SKM-1 treated with dmso at 0.1 percent for 144 hours (cell line): ENCODE measurements around the gene COX19.

Experiments used
- DNase-seq: peaks from one replicate; lab custom pipeline; 2025; ENCODE audit not compliant: unreplicated experiment; lab: John Stamatoyannopoulos, UW

The COX19 gene

GRCh38 chr7:992709-993607, 17.6 kb upstream of the COX19 start:
- peak; percentile 93 for DNase-seq

DNA sequence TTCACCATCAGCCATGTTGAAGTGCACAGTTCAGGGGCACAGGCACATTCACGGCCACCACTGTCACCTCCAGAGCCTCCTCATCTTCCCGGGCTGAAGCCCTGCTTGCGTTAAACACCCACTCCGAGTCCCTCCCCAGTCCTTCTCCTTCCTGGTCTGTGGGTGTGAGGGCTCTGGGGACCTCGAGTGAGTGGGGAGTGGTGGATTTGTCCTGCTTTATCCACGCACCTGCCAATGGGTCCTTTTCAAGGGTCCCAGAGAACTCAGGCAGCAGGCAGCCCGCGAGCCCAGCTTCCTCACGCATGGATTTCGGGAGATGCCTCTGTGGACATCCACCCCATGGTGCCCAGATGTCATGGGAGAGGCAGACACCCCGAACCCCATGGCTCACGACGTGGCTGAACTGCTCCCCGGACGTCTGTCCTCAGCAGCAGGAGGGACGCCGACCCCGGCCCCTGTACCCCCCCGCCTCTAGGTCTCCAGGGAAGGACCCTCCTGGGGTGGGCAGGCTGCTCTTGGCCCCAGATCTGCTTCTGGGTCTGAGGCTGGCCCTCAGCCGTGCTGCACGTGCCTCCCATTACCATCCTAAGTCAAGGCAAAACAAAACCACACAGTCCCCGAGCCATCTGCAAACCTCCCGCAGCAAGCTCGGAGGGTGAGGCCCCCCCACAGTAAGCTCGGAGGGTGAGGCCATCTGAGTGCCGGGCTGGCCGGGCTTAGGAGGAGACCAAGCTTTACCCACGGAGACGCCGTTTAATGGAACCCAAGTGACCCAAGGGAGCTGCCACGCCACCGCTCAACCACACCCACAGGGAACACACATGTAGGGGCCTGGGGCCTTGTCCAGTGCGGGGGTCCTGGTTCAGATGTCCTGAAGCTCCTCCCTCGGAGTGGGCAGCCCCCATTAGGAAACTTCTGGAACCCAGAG, 16.6 kb upstream of the COX19 start:
- DNase-seq: no peak

GRCh38 chr7:990933-991728, 15.8 kb upstream of the COX19 start:
- DNase-seq: no peak

DNA sequence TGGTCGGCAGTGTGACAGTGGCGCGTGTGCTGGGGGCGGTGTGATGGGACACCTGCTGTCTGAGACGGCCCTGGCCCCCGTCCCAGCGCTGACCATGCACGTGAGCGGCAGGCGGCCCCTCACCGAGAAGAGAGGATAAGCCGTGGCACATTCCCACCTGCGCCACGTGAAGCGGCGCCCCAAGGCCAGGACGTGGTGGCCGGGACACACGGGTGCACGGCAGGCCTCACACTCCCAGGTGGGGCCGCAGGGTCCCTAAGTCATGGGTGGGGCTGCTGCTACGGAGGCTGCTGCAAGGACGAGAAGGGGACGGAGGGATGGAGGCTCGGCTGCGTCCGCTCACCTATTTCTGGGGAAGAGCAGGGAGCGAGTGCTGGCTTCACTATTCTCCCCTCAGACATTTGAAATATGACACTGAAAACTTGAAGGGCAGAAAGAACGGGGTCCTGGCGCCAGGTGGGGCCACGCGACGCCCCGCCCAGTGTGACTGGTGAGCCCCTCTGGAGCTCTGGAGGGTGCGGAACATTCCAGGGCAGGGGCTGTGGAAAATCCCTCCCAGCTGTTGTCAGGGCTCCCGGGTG, 15.1 kb upstream of the COX19 start:
- no peak for DNase-seq

- no peak for DNase-seq
These were observed 13.7 kb upstream of the COX19 start for GRCh38 chr7:988963-989529.

DNA sequence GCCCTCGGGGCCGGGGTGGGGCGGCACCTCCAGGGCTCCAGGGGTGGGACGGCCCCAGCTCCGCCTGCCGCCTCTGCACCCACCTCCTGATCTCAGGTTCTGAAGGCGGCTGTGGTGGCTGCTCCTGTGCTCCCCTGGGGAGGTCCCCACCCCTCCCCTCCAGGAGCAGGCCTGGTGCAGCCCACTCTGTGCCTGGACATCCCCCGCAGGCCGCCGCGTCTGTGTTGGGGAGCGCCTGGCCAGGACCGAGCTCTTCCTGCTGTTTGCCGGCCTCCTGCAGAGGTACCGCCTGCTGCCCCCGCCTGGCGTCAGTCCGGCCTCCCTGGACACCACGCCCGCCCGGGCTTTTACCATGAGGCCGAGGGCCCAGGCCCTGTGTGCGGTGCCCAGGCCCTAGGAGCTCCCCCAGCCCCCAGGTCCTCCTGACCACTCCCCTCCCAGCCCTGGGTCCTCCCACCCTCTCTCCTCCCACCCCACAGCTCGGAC, 13.1 kb upstream of the COX19 start:
- no peak for DNase-seq

- no peak for DNase-seq
These were observed 12.6 kb upstream of the COX19 start for GRCh38 chr7:987909-988308.

DNA sequence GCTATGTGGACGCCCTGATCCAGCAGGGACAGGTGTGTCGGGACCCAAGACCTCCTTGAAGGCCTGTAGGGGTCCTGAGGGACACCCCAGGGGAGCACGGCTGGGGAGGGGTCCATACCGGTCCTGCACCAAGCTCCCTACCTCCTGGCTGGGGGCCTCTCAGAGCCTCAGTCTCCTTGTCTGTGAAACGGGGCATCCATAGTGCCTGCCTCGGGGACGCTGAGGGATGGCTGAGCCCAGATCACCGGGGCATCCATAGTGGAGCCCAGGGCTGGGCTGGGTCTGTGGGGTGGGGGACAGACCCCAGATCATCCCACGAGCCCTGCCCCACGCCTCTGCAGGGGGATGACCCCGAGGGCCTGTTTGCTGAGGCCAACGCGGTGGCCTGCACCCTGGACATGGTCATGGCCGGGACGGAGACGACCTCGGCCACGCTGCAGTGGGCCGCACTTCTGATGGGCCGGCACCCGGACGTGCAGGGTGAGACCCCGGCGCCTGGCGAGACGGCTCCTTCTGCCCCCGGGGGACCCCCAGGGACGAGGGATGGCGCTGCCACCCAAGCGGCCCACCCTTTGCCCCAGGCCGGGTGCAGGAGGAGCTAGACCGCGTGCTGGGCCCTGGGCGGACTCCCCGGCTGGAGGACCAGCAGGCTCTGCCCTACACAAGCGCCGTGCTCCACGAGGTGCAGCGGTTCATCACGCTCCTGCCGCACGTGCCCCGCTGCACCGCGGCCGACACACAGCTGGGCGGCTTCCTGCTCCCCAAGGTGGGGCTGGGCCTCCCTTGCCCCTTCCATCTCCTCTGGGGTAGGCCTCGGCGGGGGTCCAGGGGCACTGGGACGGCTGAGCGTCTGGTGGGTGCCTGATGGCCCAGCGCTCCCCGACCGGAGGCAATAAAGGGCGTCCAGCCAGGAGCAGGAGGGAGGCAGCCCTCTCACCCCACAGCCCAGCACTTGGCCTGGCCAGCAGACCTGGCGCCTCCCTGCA, 11.7 kb upstream of the COX19 start:
- DNase-seq: no peak

GRCh38 chr7:985915-986741, 10.8 kb upstream of the COX19 start:
- DNase-seq: no peak

DNA sequence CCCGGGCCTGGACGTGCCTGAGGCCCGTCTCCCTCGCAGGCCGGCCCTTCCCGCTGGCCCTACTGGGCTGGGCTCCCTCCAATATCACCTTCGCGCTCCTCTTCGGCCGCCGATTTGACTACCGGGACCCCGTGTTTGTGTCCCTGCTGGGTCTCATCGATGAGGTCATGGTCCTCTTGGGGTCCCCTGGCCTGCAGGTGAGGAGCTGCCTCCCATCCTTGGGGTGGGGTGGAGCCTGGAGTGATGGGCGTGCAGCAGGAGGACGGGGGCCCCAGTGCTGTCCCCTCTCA, 9.7 kb upstream of the COX19 start:
- no peak for DNase-seq

- no peak for DNase-seq
These were observed 9.2 kb upstream of the COX19 start for GRCh38 chr7:984361-985126.

DNA sequence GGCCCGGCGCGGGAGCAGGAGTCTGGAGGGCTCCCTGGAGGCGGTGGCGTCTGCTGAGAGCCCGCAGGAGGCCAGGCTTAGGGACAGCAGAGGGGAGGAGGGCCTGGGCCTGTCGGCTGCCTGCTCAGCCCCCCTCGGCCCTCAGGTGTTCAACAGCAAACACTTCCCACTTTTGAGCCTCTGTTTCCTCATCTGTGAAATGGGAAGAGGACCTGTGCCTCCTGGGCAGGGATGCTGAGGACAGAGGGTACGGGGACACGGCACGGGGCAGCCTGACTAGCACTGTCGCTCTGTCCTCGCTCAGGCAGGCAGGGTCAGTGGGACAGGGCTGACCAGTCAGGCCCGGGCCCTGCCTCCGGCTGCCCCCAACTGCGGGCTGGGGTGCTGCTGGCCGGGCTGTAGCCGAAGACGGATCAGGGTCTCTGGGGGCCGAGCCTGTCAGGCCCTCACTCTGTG, 8.3 kb upstream of the COX19 start:
- no peak for DNase-seq

DNA sequence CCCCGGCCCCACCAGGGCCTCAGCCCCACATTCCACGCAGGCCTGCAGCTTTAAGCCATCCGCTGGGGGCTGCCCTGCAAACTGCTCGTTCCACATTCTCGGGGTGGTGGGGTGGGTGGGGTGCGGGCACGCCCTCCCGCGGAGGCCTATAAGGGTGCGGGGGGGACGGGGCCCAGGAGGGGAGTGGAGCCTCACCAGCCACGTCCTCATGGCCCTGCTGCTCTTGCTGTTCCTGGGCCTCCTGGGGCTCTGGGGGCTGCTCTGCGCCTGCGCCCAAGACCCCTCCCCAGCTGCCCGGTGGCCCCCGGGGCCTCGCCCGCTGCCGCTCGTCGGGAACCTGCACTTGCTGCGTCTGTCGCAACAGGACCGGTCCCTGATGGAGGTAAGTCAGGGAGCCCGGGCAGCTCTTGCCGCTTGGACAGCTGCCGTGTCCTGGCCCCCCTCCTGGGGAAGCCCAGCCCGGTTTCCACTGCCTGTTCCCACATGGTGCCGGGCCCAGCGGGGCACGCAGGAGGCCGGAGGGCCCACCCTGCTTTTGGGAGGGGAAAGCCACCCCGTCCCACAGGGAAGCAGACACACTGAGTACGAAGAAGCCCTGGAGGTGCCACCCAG, 7.8 kb upstream of the COX19 start, which contains the start of gene CYP2W1:
Gene CYP2W1 (plus strand): TSS at position 178 of the 612 bp plus-strand sequence. CDS start 31 bp downstream, at position 209.
- no peak for DNase-seq

GRCh38 chr7:982511-983003, 7.2 kb upstream of the COX19 start:
- DNase-seq: no peak

DNA sequence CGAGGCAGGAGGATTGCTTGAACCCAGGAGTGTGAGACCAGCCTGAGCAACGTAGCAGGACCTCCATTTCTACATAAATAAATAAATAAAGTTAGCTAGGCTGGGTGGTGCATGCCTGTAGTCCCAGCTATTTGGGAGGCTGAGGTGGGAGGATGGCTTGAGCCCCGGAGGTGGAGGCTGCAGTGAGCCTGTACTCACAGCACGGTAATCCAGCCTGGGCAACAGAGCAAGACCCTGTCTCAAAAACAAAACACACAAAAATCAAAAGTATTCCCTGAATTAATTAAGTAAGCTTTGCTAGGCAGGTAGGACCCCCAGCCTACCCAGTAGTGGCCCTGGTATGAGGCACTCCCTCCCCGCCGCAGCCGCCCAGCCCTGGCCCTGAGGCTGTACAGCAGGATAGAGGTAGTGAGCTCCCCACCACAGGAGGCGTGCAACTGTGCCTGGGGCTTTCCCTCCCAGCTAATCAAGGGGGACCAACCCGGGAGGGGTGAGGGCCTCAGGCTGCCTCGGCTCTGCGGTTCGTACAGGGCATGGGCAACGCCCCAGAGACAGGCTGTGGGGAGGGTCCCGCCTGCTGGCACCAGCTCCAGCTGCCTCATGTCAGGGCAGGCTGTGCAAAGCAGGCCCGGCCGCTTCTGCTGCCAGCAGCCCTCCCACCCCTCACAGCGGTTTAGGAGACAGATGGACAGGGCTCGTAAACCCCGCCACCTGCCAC, 6.6 kb upstream of the COX19 start:
- DNase-seq: no peak

DNA sequence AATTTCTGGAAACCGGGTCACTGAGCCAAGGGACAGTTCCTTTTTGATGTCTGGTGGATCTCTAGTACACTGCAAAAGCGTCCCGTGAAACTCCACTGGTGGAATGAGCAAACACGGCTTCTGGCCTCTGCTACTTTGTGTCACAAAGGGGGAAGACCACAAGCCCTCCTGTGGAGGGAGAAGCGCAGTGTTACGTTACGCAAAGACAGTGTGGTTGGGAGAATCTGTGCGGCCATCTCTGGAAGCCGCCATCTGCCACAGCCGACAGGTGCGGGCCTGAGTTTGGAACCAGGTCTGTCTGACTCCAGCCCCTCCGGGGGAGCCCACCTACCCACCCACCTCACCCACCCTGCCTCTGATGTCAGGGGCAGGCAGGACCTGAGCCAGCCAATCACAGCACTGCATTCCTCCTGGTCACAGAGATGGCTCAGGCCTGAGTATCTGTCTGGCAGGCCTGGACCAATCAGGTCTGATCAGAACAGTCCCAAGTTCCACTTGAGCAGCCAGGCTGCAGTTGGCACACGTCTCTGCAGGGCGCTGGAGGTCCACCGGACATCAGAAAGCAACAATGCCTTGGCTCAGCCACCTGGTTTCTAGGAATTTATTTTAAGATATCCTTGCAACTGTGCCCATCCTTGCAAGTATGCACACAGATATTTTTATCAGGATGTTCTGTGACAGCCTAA, 4.7 kb upstream of the COX19 start:
- no peak for DNase-seq
